ENCODE results near the gene SRMS.

Gene SRMS

DNA sequence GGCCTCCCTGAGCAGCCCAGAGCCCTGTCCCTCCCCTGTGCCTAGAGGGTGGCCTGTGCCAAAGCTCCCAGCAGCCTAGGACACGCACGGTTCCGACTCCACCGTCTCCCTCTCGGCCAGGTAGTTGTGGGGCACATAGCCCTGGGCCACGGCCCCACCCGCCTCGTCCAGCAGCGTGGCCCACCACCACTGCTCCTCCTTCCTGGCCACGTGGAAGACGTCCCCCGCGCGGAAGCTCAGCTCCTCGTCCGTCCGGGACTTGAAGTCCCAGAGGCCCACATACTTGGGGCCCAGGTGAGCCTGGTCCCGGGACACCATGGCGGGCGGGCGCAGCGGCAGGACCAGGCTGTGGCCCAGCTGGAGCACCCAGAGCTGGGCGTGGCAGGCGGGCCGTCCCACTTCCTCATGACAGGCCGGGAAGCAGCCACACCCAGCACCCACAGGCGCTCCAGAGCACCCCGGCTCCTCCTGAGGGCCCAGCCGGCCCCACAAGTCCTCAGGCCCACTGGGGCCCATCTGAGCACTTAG lies 10.5 kb downstream of the SRMS start, which contains the start of gene PTK6:
PTK6 (minus strand) TSS at position 380 of the 528 bp plus-strand sequence; CDS start at position 318, 62 bp downstream.
- peak; percentile 50 for DNase-seq

DNA sequence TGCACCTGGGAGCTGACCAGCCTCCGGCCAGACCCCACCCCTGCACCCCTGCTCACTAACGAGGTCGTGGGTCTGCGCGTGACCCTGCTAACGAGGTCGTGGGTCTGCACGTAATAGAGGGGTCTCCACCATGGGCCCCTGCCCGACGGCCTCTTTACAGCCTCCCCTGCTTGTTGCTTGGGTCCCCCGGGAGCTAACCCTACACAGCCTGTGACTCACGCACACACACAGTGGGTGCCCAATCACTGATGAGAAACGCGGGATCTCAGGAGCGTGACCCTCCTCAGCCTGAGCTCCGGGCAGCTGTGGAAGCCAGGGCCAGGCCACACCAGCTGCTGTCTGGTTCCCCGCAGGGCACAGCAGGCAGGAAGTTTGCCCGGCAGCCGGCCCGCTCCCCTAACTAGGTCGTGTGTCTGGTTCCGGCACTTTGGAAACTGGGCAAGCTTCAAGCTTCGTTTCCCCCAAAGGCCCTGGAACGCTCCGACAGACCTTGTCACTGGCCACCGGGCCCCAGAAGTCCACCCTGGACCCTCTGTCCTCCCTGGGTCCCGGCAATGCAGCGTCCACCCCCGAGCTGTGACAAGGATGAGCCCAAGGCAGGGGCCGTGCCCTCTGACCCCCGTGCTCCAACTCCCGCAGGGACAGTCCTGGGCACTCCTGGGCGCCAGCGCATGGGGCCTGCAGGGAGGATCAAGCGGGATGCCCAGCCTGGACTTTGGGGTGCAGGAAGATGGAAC lies 11.1 kb downstream of the SRMS start:
- DNase-seq: no peak

DNA sequence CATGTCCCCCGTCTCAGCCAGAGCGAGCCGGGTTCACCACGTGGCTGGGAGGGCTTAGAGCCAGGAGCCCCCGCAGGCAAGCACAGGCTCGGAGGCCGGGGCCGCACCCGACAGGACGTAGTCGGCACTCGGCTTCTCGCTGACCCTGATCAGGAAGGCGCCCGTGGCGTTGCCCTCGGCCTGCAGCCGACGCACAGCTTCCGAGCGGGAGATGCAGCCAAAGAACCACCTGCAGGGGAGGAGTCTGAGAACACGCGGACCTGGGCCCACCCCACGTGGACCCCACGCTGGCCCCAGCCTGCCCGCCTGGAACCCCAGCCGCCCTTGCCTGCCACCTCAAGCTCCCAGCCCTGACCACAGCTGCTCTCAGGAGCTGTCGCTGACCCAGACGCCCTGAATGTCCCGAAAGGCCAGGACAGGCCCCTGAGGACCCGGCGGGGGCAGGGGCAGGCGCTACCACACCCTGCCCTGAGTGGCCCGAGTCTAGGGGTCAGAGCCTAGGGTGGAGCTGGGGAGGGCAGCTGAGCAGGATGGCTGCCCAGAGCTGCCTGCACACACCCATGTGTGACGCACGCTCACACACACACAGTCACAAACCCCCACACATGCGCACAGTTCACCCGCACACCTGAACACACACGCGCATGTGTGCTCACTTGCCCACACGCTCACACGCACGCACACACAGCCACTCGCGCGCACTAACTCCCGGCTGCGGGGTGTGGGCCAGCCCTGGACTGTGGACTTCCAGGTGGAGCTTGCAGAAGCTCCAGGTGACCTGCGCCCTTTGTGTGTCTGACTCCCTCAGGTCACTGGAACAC lies 12.5 kb downstream of the SRMS start:
- no peak for DNase-seq

DNA sequence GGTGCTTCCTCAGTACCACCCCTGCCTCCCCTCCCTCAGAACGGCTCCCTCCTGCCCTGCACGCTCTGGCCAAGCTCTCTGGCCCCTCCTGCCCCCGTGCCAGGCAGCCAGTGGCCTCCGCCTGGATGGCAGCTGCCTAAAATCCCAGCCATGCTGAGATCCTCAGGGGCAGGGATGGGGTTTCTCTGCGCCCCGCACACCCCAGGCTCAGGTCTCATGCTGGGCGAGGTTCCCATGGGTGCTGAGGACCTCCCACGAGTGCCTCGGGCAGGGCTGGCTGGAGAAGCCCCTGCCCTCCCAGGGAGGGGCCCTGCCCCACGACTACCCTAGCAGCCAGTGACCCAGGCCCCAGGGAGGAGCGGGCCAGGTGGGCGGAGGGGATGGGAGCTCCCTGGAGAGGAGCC lies 13.1 kb downstream of the SRMS start:
- DNase-seq: no peak

DNA sequence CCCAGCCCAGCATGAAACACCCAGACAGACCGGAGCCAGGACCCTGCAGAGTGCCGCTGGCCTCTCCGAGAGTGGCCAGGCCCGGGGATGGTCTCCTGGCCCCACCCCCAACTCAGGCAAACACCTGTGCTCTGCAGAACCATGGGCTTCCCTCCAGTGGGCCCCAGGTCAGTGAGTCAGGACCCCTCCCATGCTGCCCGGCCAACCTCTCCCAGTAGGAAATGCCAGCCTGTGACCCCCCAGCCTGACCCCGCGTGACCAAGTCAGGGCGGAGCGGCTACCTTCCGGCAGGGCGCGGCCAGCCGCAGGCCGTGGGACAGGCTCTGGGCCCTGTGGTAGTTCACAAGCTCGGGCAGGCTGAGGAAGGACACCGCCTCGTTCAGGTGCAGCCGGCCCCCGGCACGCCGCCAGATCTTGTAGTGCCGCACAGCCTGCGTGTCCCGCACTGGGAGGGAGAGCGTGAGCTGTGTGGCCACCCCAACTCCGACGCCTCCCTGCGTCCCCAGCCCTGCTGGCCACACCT lies 13.6 kb downstream of the SRMS start:
- no peak for DNase-seq

DNA sequence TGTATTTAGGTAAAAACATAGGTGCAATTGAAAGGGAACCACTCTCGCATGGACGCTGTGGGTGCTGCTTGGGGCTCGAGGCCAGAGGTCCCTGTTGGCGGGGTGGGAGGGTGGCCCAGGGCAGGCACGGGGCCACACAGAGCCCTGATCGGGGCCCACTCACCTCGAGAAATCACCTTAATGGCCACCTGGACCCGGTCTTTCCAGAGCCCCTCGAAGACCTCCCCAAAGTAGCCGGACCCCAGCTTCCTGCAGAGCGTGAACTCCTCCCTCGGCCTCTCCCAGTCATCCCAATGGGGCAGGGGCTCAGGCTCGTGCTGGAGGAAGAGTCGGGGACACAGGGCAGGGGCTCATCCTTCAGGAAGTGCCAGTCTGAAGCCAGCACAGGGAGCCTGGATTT lies 14.2 kb downstream of the SRMS start:
- no peak for DNase-seq

DNA sequence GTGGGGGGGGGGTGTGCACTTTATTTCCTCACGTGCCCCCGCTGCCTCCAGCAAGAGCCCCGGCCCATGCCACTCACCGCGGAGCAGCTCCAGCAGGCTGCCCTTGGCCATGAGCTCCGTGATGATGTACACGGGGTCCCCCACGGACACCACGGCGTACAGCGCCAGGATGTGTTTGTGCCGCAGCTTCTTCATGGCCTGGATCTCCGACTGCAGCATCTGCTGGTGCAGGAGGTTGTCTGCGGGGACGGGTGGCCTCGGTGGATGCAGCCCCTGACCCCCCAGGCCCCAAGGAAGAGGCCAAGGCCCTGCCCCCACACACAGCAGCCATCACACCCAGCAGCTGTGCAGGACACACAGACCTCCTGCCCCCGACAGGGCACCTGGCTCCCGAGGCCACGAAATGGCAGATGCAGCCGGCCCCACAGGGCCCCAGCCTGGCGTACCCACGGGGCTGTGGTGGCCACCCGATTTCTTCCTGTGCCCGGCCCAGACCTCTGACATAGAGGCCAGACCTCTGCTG lies 15.0 kb downstream of the SRMS start:
- DNase-seq: no peak

DNA sequence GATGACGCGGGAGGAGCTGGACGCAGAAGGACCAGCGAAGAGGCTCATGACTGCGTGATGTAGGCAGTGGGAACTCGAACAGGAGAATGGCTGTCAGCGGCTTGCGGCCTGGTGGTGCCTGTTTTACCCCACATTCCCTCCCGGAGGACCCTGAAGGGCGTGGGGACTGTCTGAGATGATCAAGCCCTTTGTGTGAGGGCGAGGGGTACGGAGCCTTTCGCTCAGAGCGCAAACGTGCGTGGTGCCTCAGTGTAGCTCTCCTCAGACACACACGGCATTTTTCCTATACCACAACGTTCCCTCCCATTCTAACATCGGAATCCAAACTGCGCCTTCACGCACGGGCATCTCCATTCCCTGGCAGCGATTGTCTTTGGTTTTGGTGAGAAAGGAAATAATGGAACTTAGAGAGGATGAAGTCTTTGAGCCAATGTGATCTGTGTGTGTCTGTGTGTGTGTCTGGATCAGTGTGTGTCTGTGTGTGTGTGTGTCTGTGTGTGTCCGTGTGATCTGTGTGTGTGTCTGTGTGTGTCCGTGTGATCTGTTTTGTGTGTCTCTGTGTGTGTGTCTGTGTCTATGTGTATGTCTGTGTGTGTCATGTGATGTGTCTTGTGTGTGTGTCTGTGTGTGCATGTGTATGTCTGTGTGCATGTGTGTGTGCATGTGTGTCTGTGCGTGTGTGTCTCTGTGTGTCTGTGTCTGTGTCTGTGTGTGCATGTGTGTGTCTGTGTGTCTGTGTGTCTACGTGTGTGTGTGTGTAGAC lies 15.7 kb downstream of the SRMS start:
- DNase-seq: no peak

DNA sequence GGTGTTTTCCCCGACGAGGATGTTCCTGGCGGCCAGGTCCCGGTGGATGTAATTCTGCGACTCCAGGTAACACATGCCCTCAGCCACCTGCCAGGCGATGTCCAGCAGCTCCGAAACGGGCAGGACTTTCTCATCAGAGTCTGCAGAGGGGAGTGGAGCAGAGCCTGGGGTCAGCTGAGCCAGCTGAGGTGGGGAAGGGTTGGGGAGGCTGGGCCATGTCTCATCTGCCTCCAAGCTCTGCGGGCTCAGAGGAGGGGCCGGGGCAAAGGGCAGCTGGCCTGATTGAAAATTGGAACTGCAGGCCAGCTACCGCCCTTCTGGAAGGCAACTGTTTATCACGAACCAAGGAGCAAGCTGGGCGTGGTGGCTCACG lies 16.8 kb downstream of the SRMS start:
- DNase-seq: no peak

DNA sequence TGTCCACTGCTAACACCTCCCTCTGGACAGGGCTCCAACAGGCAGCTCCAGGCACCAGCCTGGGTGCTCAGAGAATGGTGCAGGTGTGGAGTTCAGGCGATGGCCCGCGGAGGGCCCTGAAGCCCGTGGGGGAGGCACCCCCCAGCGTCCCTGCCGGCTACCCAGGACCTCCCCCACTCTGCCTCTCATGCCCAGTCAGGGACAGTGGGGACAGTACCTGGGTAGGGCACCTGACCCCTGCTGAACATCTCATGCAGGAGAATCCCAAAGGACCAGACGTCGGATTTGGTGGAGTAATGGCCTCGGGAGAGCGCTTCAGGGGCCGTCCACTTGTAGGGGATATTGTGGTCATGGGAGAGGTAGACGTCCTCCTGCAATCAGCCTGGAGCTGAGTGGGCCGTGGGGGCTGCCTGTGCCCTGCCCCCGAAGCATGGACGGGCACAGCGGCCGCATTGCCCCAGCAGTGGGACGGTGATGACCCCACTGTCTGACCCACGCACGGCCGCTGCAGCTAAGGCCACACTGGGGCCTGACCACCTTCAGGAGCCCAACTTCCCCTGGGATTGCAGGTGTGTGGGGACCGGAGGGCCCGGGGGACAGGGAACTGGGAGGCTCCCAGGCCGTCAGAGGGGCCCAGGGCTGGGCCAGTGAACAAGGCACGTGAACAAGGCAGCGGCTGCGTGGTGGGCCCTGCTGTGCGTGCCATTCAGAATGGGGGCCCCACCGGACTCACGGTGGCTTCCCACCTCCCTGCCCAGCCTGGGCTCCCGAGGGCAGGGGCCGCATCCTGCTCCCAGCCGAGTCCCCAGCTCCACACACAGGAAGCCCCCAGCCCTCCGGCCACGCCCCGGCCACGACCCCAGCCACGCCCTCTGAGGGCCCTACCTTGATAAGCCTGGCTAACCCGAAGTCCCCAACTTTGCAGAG lies 17.4 kb downstream of the SRMS start:
- DNase-seq: no peak

DNA sequence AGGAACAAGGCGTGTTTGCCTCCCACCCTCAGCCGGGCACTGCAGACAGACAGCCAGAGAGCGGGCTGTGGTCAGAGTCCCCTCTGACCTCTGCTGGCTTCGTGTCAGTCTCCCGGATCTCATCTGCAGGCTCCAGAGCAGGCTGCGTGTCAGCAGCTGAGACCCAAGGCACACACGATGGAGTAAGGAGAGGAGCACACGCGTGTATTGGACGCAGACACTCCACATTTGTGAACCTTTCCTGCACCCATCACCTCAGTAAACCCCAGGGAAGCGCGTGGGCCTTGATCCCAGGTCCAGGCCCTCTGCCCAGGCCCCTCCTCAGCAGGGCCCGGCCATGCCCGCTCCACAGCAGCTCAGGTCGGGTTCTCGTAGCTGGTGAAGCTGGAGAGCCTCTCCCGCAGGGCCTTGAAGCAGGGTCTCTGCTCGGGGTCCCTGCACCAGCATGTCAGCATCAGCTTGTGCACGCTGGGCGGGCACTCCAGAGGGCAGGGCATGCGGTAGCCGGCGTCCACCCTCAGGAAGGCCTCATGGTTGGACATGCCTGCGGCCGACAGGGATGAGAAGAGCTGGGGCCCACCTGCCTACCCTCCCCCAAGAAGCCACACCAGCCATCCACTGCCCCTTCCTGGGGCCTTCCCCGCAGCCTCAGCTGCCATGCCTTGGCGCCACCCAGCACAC lies 18.2 kb downstream of the SRMS start:
- no peak for DNase-seq

DNA sequence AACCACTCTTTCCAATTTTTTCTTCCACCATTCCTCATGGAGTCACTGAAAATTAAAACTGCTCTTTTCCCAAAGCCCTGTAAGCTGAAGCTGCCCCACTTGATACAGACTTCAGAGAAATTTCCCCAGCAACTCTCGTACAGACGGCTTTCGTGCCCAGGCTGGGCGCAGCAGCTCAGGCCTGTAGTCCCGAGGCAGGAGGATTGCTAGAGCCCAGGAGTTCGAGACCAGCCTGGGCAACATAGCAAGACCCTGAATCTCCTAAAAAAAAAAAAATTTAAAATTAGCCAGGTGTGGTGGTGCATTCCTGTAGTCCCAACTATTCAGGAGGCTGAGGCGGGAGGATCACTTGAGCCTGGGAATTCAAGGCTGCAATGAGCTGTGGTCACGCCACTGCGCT lies 20.4 kb downstream of the SRMS start:
- no peak for DNase-seq

DNA sequence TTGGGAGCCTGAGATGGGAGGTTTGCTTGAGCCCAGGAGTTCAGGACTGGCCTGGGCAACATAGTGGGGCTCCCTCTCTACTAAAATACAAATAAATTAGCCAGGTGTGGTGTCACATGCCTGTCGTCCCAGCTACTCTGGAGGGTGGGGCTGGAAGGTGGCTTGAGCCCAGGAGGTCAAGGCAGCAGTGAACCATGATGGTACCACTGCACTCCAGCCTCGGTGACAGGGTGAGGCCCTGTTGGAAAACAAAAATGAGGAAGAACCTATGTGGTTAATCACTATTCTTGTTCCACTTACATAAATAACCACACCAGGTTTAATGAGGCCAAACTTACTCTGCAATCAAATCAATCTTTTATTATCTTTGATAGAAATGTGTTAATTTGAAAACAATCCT lies 21.6 kb downstream of the SRMS start:
- peak; percentile 42 for DNase-seq

DNA sequence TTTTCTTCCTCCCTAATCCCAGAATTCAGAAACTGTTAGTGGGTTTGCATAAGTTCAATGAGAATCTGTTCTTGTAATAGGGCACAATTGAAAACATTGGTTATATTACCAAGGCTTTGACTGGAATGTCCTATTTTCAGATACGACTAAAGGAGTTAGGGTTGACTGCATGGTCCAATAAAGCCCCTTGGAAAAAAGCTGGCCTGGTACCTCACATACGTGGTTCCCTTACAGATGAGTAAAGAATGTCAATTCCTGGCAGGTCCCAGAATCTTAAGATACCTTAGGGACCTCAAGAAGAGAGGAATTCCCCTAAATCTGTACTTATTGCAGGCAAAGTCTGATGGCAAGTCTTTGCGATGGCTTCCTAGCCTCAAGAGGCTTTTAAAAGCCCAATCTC lies 22.4 kb downstream of the SRMS start:
- no peak for DNase-seq

DNA sequence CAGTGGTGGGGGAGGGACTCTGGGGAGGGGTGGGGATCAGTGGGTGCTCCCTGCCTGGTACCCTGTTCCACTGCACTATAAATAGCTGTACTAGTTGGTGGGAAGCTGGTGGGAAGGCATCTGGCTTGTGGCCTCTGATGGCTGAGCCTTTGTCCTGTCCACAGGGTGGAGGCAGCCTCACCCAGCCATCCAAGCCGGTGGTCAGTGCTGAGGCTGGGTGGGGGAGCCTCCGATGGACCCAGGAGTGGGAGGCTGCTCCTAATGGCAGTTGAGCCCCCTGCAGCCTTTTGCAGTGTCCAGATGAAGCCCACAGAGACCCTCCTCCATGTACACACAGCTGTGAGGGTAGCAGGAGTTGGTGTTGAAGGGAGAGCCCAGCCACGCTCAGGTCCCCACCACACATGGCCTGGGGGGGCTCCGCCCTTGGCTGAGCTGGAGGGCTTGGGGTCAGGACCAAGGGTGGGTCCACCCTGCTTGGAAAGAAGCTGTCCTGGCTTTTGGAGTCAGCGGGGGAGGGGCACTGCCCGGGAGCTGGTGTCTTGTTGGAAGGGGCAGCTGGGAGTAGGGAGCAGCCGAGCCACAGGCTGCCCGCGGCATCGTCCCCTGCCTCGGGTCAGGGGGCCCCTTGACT lies 24.5 kb downstream of the SRMS start:
- no peak for DNase-seq

DNA sequence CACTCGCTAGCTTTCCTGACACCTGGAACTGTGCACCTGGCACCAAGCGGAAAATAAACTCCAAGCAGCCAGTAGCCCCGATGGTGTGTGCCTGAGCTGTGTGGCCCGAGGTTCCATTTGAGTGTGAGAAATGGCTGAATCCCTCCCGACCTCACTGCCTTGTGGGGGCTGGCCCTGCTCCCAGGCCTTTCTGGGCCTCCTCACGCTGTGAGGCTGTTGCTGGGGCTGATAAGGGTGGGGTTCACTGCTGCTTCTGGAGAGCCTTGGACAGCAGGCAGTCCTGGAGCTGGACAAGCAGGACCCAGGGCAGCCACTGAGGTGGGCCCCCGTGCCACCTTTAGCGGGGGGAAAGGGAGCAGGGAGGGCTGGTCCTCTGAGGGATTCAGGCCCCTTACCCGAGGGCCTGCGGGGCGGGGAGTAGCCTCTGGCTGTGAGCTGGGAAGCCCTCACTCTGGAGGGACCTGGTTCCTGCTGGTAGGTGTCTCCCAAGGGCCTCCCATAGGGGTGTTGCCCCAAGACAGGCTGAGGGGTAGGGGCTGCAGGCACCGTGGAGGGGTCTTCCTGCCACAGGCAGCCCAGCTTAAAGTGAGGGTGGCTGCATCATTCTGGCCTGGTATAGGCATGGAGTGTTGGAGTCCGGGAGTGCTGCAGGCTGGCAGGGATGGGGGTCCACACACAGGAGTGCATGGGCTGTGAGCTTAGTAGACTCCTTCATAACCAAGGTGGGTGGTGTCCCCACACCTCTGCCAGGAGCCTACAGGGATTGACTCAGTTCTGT lies 25.3 kb downstream of the SRMS start:
- DNase-seq: peak; percentile 39

DNA sequence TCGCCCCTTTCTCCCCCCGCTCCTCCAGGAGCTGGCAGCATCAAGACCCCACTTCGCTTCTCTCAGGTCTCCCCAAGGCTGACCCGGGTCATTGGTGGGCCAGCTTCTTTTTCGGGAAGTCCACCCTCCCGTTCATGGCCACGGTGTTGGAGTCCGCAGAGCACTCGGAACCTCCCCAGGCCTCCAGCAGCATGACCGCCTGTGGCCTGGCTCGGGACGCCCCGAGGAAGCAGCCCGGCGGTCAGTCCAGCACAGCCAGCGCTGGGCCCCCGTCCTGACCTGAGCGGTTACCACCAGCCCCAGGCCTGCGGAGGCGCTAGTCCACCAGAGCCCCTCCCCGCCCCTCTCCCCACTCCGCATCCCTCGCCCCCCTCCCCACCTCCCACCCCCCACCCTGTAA lies 25.9 kb downstream of the SRMS start:
- no peak for DNase-seq

DNA sequence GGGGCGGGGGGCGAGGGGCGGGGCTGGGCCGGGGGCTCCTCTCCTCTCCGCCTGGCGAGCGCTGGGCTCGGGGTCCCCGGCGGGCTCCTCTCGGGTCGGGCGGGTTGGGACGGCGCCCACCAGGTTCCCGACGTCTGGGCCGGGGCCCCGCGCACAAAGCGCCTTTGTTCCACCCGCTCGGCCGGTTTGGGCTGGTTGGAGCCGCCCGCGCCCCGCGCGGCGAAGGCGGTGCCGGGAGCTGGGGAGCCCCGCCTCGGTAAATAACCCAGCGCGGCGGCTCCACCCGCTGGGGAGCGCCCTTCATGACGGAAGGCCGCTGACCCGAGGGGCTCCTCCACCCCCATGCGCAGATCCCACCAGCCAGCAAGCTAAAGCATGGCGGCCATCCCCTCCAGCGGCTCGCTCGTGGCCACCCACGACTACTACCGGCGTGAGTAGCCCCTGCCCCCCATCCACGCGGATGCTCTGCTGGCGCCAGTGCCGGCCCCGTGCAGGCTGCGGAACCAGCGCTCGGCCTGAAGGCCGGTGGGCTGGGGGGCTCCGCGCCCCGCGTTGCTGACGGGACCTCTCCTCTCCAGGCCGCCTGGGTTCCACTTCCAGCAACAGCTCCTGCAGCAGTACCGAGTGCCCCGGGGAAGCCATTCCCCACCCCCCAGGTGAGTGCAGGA lies 26.5 kb downstream of the SRMS start:
- DNase-seq: peak; percentile 86

DNA sequence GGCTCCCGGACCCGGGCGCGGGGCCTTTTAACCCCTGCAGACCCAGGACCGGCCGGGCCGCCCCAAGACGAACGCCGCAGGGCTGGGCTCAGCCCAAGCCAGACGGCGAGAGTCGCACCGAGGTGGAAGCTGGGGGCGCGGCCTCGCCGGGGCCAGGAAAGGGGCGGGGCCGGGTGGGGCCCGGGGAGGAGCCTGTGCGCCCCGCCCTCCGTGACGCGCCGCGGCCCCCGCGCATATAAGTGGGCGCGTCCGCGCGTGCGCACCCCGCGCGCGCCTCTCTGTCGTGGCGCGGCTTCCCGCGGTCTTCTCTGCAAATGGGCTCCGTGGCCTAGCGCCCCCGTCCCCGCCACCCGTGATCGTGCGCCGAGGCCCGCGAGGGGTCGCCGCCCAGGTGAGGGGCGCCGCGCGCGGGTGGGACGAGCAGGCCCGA lies 27.0 kb downstream of the SRMS start, which contains the start of gene PPDPF:
PPDPF (plus strand) TSS at position 262 of the 430 bp plus-strand sequence. CDS start 544 bp downstream, outside the sequence.
- peak; percentile 87 for DNase-seq

Data from hematopoietic multipotent progenitor cell treated with erythropoietin and hydrocortisone succinate and interleukin-3 and kit ligand, for 4 days (in vitro differentiated cells).